H9 (cell line): ENCODE measurements around the gene RAB6C. TPM values are rescaled to one million over a fixed set of nuclear protein-coding genes. Genes with fewer than 3 reads are reported as not detected.
"Not testable (repeated sequence)": the region's sequence is repeated elsewhere in the genome, so short reads cannot be mapped to it uniquely, and the experiment has no call there.

Source experiments
- DNase-seq: peaks from one replicate; pipeline ENCODE4 v3.0.0-alpha.2; 2017
- H2AFZ ChIP-seq: one replicate; pipeline ENCODE4 v1.6.1; 2013; ENCODE audit warnings: mild to moderate bottlenecking, low read length, control low read depth, moderate library complexity
- H2AK5ac ChIP-seq: 2 replicates; pipeline ENCODE4 v1.6.1; 2013; ENCODE audit warnings: low read length, control low read depth, mixed read lengths; ENCODE audit not compliant: insufficient read length
- H2BK120ac ChIP-seq: one replicate; pipeline ENCODE4 v1.6.1; 2013; ENCODE audit warnings: low read depth, mild to moderate bottlenecking, low read length, control low read depth, inconsistent platforms; ENCODE audit not compliant: poor library complexity, severe bottlenecking
- H2BK12ac ChIP-seq: 2 replicates; pipeline ENCODE4 v1.6.1; 2013; ENCODE audit warnings: low read length, control low read depth, mixed read lengths, low read depth; ENCODE audit not compliant: insufficient read length
- H2BK15ac ChIP-seq: 2 replicates; pipeline ENCODE4 v1.6.1; 2013; ENCODE audit warnings: low read depth, low read length, control low read depth
- H2BK20ac ChIP-seq: one replicate; pipeline ENCODE4 v1.6.1; 2013; ENCODE audit warnings: low read depth, mild to moderate bottlenecking, low read length, control low read depth, inconsistent platforms; ENCODE audit not compliant: poor library complexity, severe bottlenecking
- H2BK5ac ChIP-seq: 2 replicates; pipeline ENCODE4 v1.6.1; 2013; ENCODE audit warnings: low read length, control low read depth, mixed read lengths; ENCODE audit not compliant: insufficient read length
- H3K14ac ChIP-seq: 2 replicates; pipeline ENCODE4 v1.6.1; 2013; ENCODE audit warnings: low read length, control low read depth; ENCODE audit not compliant: insufficient read depth
- H3K18ac ChIP-seq: 2 replicates; pipeline ENCODE4 v1.6.1; 2013; ENCODE audit warnings: low read depth, mild to moderate bottlenecking, mixed read lengths, low read length, control low read depth; ENCODE audit not compliant: insufficient read length
- H3K23ac ChIP-seq: 2 replicates; pipeline ENCODE4 v1.6.1; 2013; ENCODE audit warnings: low read length, control low read depth, mixed read lengths, low read depth; ENCODE audit not compliant: insufficient read length
- H3K23me2 ChIP-seq: 2 replicates; pipeline ENCODE4 v1.6.1; 2013; ENCODE audit warnings: low read depth, mild to moderate bottlenecking, mixed read lengths, low read length, control low read depth; ENCODE audit not compliant: insufficient read length, poor library complexity, severe bottlenecking
- H3K27ac ChIP-seq: 2 replicates; pipeline ENCODE4 v1.5.1; 2013; ENCODE audit warnings: low read length, control low read depth, mixed read lengths, low read depth; ENCODE audit not compliant: insufficient read length
- H3K27me3 ChIP-seq: 2 replicates; pipeline ENCODE4 v1.6.1; 2013; ENCODE audit warnings: low read length, control low read depth, inconsistent platforms; ENCODE audit not compliant: insufficient read depth
- H3K4ac ChIP-seq: 2 replicates; pipeline ENCODE4 v1.6.1; 2013; ENCODE audit warnings: low read depth, mild to moderate bottlenecking, control low read depth, inconsistent platforms, low read length, moderate library complexity
- H3K4me1 ChIP-seq: 2 replicates; pipeline ENCODE4 v1.6.1; 2013; ENCODE audit warnings: low read length, control low read depth, inconsistent platforms; ENCODE audit not compliant: insufficient read depth
- H3K4me2 ChIP-seq: 2 replicates; pipeline ENCODE4 v1.6.1; 2013; ENCODE audit warnings: low read length, control low read depth, mixed read lengths; ENCODE audit not compliant: insufficient read length, insufficient read depth
- H3K56ac ChIP-seq: 2 replicates; pipeline ENCODE4 v1.6.1; 2013; ENCODE audit warnings: low read depth, mild to moderate bottlenecking, mixed read lengths, low read length, control low read depth; ENCODE audit not compliant: insufficient read length
- H3K79me1 ChIP-seq: 2 replicates; pipeline ENCODE4 v1.6.1; 2013; ENCODE audit warnings: low read depth, mild to moderate bottlenecking, moderate library complexity, low read length, control low read depth, inconsistent platforms; ENCODE audit not compliant: insufficient read depth, poor library complexity, severe bottlenecking
- H3K79me2 ChIP-seq: 2 replicates; pipeline ENCODE4 v1.6.1; 2013; ENCODE audit warnings: low read length, control low read depth, inconsistent platforms; ENCODE audit not compliant: insufficient read depth
- H3K9ac ChIP-seq: 2 replicates; pipeline ENCODE4 v1.6.1; 2013; ENCODE audit warnings: low read length, control low read depth, mixed read lengths; ENCODE audit not compliant: insufficient read length; ENCODE audit errors: extremely low read depth
- H3K9me3 ChIP-seq: one replicate; pipeline ENCODE4 v1.6.1; 2013; ENCODE audit warnings: low read depth, low read length, inconsistent platforms; ENCODE audit not compliant: control insufficient read depth
- H3T11ph ChIP-seq: one replicate; pipeline ENCODE4 v1.6.1; 2013; ENCODE audit warnings: mild to moderate bottlenecking, low read length, control low read depth, inconsistent platforms
- H4K20me1 ChIP-seq: one replicate; pipeline ENCODE4 v1.6.1; 2013; ENCODE audit not compliant: control insufficient read depth, insufficient read length, insufficient read depth
- H4K5ac ChIP-seq: 2 replicates; pipeline ENCODE4 v1.6.1; 2013; ENCODE audit warnings: low read depth, mild to moderate bottlenecking, mixed read lengths, low read length, control low read depth; ENCODE audit not compliant: insufficient read length
- H4K8ac ChIP-seq: replicated peaks from 2 replicates; pipeline ENCODE4 v1.6.1; 2013; ENCODE audit warnings: low read length, control low read depth, mixed read lengths, low read depth; ENCODE audit not compliant: insufficient read length
- H4K91ac ChIP-seq: 2 replicates; pipeline ENCODE4 v1.6.1; 2013; ENCODE audit warnings: low read depth, mild to moderate bottlenecking, moderate library complexity, mixed read lengths, low read length, control low read depth; ENCODE audit not compliant: insufficient read length
- H3K27ac Mint-ChIP-seq, 3 experiments: 2 replicates in 2 of 3; 3 replicates in 1 of 3; pipeline ENCODE4 v1.8.0; 2020 to 2021; ENCODE audit warnings: mixed read lengths in 3 of 3, mild to moderate bottlenecking in 1 of 3, moderate library complexity in 1 of 3
- H3K27me3 Mint-ChIP-seq: 2 replicates; pipeline ENCODE4 v1.8.0; 2021; ENCODE audit warnings: low read depth, mild to moderate bottlenecking, moderate library complexity, mixed read lengths
- H3K36me3 Mint-ChIP-seq, 3 experiments: 2 replicates in 2 of 3; 3 replicates in 1 of 3; pipeline ENCODE4 v1.8.0; 2020 to 2021; ENCODE audit warnings: low read depth in 3 of 3, mixed read lengths in 3 of 3; ENCODE audit not compliant: insufficient read depth in 1 of 3
- H3K4me1 Mint-ChIP-seq, 2 experiments: 2 replicates each; pipeline ENCODE4 v1.8.0; 2020; ENCODE audit warnings: mixed read lengths in 2 of 2
- H3K4me3 Mint-ChIP-seq, 2 experiments: 2 replicates in 1 of 2; 3 replicates in 1 of 2; pipeline ENCODE4 v1.8.0; 2020 to 2021; ENCODE audit warnings: mild to moderate bottlenecking in 2 of 2, mixed read lengths in 2 of 2, moderate library complexity in 1 of 2
- H3K9me3 Mint-ChIP-seq, 2 experiments: 2 replicates in 1 of 2; 3 replicates in 1 of 2; pipeline ENCODE4 v1.8.0; 2020; ENCODE audit warnings: mild to moderate bottlenecking in 2 of 2, mixed read lengths in 2 of 2, moderate library complexity in 1 of 2
- CTCF ChIP-seq: fragments of 200-600 bp; sonication (generic); conservative IDR thresholded peaks from 3 replicates; pipeline ENCODE4 v1.8.0; 2021; ENCODE audit warnings: antibody characterized with exemption, mild to moderate bottlenecking
- WGBS: extraction: QIAGEN DNeasy Blood & Tissue Kit; methylation state at CpG from one replicate; pipeline ENCODE4 v1.1.7; 2013; ENCODE audit warnings: missing lambda C conversion rate, low lambda C conversion rate, mixed read lengths; ENCODE audit not compliant: insufficient read length; ENCODE audit errors: extremely low coverage; 5-methylcytosine and 5-hydroxymethylcytosine counted together
- total RNA-seq: library from RNA; stranded (reverse); gene quantifications from 2 replicates; pipeline ENCODE4 v1.2.1, GENCODE V29; 2021

The RAB6C gene
- total RNA-seq, 1 experiment from 2014 or later = not detected

GRCh38 chr2:129957891-129958290, 21.6 kb upstream of the RAB6C start:
- no peak overlapping the region for H2BK15ac ChIP-seq
- no peak overlapping the region for H3K56ac ChIP-seq
- H3K4me2 ChIP-seq = no peak overlapping the region
- no peak overlapping the region for H3K18ac ChIP-seq
- no peak overlapping the region for H2AK5ac ChIP-seq
- H3K23ac ChIP-seq = no peak overlapping the region
- no peaks in the 10 kb centered on the region for H3K23me2 ChIP-seq
- Mint-ChIP-seq H3K4me3 (no peak overlapping the region), H3K4me1 (peaks cover 14 to 15% of the 10 kb centered on the region in 2 experiments), H3K36me3 (no peaks in the 10 kb centered on the region), H3K27me3 (no peaks in the 10 kb centered on the region), H3K9me3 (no peaks in the 10 kb centered on the region), H3K27ac (no peak overlapping the region)
- H2BK20ac ChIP-seq = no peak overlapping the region
- DNase-seq = no peak
- no CpG with 5 or more reads among the region's 4 CpGs for WGBS
- H3K9me3 ChIP-seq = no peaks in the 10 kb centered on the region
- H3K9ac ChIP-seq = no peak overlapping the region
- H3K27ac ChIP-seq = no peak overlapping the region
- no peak overlapping the region for H4K8ac ChIP-seq
- no peak overlapping the region for H4K5ac ChIP-seq
- H3K4ac ChIP-seq = no peak overlapping the region
- no peaks in the 10 kb centered on the region for H3K79me2 ChIP-seq
- H2BK120ac ChIP-seq = no peak overlapping the region
- no peaks in the 10 kb centered on the region for H4K20me1 ChIP-seq
- H2BK5ac ChIP-seq = no peak overlapping the region
- no peak overlapping the region for H3T11ph ChIP-seq
- no peak overlapping the region for H2AFZ ChIP-seq
- H3K14ac ChIP-seq = no peak overlapping the region
- no peaks in the 10 kb centered on the region for H3K79me1 ChIP-seq
- TF ChIP-seq CTCF = no peak
- H3K4me1 ChIP-seq = no peaks in the 10 kb centered on the region
- H3K27me3 ChIP-seq = no peaks in the 10 kb centered on the region; the same call in 1 of the 2 replicates
- no peak overlapping the region for H2BK12ac ChIP-seq
- no peak overlapping the region for H4K91ac ChIP-seq

GRCh38 chr2:129958736-129959135, 20.7 kb upstream of the RAB6C start:
- not testable (repeated sequence) for H2BK20ac ChIP-seq, H4K8ac ChIP-seq, H3K4ac ChIP-seq, H3K9me3 ChIP-seq, H3K4me2 ChIP-seq, H3K4me3 Mint-ChIP-seq, H3K18ac ChIP-seq, H2AFZ ChIP-seq, H2BK15ac ChIP-seq, H3K9me3 Mint-ChIP-seq, H3K27ac Mint-ChIP-seq, H4K5ac ChIP-seq, H2AK5ac ChIP-seq, H3K79me2 ChIP-seq, H3T11ph ChIP-seq, H4K20me1 ChIP-seq, H3K23me2 ChIP-seq, H3K27me3 ChIP-seq, H3K4me1 ChIP-seq, H3K56ac ChIP-seq, H3K27ac ChIP-seq, H3K27me3 Mint-ChIP-seq, H3K23ac ChIP-seq, H3K36me3 Mint-ChIP-seq, H2BK5ac ChIP-seq, H3K9ac ChIP-seq, H2BK120ac ChIP-seq, H4K91ac ChIP-seq, H2BK12ac ChIP-seq, H3K79me1 ChIP-seq, H3K14ac ChIP-seq, DNase-seq
- peaks cover 14 to 15% of the 10 kb centered on the region in 2 experiments for H3K4me1 Mint-ChIP-seq
- WGBS = no CpG with 5 or more reads among the region's 4 CpGs
